ENCODE results near the gene WWC2.
A peak's percentile ranks its signal among the peaks of the same experiment; 100 is the strongest.

Gene WWC2

DNA sequence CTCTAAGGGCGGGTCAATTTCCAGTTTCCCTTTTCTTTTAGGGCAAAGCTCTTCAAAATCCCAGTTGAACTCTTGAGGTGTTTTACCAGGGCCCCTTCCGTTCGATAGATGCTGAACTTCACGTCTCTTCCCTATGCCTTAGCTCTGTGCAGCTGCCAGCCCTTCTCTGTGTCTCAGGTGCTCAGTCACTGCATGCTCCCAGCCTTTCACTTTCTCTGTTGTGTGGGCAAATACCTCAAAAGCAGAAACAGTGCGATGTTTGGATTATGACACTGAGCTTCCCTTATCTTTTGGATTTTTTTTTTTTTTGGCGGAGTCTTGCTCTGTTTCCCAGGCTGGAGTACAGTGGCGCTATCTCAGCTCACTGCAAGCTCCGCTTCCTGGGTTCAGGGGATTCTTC is 112.5 kb downstream of the WWC2 start:
- no peak for DNase-seq

DNA sequence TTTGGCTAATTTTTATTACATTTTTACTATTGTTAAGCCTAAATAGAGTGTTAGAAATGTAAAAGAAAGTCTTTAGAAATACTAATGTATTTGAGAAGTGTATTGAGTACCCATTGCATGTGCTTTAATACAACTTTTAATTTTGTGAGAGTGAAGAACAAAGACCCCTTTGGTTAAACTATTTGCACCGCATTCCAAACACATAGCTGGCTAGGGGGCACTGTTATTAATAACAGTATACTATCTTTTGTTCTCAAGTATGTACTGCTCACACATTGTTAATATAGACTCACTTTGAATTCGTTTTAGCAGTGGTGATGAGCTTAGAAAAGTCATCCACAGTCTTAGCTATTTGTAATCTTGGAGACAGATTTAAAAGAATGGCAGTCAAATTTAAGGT is 114.9 kb downstream of the WWC2 start:
- no peak for DNase-seq

DNA sequence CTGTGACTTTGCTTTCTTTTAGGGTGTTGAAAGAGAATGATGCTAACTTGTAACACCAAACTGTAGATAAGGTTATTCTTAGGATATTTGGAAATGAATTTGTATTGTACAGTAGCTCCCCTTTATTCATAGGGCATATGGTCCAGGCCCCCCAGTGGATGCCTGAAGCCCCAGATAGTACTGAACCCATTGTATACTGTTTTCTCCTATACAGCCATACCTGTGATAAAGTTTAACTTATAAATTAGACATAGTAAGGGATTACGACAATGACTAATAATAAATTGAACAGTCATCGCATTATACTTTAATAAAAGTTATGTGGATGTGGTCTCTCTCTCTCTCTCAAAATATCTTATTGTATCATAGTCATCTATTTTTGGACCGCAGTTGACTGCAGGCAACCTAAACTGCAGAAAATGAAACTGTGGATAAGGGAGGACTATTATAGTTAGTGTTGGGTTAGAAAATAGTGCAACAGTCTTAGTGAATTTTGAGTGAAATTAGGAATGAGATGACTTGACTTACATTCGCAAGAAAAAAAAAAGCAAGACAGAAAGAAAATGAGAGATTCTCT is 115.9 kb downstream of the WWC2 start:
- no peak for DNase-seq

DNA sequence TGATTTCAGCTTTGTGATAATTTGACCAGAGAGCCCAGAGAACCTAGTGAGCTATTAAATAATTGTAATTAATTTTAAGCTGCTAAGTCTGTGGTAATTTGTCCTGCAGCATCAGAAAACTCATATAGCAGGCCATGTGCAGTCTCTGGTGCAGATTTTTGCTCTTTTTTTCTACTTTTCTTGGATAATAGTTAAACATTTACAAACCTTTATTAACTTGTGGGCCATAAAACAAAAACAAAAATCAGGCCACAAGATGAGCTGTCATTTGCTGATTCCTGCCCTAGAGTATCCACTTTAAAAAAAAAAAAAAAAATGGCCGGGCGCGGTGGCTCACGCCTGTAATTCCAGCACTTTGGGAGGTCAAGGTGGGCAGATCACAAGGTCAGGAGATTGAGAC is 121.2 kb downstream of the WWC2 start:
- no peak for DNase-seq

DNA sequence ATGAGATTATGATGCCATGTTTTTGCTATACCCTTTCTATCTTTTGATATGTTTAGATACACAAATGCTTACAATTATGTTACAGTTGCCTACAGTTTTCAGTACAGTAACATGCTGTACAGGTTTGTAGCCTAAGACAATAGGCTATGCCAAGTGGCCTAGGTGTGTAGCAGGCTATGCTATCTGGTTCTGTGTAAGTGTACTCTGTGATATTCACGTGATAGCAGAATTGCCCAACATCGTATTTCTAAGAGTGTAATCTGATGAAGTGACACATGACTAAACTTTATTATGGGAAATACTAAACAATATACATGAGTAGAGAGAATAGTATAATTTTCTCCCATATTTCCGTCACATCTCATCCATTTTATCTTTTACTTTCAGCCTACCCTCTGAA is 124.0 kb downstream of the WWC2 start:
- no peak for DNase-seq

DNA sequence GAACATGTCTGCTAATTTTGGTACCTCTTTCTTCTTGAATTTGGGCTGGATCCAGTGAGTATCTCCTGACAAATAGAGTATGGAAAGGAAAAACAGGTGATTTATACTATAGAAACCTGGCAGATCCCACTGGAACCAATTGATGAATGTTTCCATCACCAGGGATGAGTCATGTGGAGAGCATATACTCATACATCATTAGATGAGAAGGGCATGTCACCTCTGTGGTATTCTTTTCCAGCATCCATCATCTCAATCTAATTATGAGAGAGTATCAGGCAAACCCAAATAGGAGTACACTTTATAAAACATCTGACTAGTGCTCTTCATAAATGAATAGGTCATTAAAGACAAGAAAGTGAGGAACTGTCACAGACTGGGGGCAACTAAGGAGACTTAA is 130.3 kb downstream of the WWC2 start:
- DNase-seq: no peak

DNA sequence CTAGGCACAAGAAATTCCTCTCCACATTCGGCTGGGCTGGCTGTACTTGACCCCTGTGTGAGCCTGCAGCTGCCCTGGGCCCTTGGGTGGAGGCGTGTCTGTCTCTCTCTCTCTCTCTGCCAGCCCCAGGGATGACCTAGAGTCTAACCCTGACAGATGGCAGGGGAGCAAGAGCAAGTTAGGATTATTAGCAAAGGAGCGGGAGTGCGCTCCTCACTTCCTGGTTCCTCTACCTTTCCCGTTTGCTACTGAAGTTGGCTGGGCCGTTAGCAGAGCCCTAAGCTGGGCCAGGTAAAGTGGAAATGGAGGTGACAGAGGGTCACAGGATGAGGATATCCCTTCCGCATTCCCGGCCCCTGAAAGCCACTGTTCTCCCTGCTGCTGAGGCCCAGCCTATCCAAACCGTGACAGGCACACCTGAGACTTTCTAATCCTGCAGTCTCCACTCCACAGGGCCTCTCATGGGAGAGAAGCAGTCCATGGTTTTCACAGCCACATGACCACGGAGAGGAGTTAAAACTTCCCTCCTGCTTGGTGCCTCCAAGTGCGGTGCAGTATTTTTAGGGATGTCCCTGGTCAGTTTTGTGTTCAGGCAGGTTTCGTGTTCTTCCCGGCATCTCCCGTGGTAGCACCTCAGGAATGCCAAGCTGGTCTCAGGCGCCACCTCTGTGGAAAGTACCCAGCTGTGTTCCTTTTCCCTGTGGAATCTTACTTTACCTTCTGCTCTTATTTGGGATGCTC is 141.7 kb downstream of the WWC2 start:
- DNase-seq: no peak

DNA sequence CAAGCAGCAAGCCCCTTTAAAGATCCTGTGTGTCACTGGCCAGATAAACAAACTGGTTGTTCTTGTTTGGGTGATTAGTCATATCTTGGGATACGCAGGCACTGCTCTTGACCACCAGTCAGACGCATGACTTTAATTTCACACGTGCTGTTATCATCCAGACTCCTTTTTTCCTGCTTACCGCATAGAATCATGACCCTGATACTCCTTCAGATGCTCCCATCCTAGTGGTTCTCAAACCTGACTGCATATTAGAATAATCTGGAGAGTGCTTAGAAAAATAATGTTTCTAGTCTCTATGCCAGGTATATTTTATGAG is 142.2 kb downstream of the WWC2 start:
- DNase-seq: no peak

DNA sequence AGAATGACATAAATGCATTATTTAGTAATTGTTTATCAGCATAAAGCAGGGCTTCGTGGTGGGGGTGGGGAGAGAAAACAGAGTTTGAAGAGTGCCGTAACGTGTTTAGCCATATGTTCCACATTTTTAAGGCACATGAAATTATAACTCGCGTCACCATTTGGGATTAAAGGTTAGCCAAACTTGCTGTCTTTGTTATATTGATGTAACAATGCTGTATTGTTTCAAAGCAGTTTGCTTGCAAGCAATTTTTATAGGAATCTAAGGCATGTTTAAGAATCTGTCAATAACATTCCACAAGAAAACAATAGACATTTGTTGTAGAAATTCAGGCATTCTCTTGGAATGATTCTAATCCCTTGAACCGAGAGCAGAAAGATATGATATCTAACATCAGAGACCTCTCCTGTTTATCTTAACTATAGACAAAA is 142.7 kb downstream of the WWC2 start:
- DNase-seq: no peak

DNA sequence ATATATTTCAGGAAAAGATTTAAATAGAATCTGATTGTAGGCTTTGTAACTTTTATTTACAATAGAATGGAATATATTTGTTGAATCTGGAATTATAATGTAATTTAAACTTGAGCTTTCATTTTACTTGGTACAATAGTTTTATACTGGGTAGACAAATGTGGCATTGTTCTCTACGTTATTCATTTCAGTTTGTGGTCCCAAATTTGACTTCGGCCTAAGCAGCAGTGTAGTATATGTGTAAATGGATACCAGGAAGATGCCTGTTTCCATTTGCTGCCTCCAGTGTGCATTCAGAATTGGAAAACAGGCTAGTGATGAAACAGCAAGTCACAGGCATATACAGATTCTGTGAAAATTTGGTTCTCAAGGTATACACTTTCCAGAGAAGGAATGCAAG is 143.2 kb downstream of the WWC2 start:
- DNase-seq: no peak

DNA sequence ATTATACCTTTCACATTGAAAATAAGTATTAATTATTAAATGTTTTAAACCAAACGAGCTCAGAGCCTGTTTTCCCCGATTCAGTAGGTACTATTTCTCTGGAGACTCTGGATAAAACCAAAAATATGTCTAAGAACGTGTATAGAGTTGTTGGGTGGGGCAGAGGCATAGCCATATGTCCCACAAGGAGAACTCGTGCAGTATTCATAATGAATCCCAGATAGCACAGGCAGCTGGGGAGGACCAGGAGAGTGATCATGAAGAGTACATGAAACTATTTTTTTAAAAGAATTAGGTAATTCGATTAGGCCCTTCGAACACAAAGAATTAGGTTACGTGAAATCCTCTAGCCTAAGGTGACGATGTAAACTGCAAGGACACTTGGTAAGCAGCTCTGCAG is 145.0 kb downstream of the WWC2 start:
- DNase-seq: no peak

DNA sequence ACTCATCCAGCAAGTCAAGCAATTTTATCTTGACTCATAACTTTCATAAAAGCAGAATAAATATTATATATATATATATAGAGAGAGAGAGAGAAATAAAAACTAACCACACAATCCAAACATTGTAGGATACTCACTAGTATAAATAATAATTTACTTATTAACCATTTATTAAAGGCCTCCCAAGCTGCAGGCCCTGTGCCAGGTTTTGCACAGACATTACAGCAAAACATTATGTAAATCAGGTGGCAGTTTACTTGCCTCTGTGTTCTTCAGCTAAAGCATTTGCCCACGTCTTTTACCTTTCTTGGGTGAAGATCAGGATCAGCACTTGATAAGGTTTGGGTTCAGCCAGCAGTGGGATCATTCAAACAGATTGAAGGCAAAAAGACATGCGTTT is 145.4 kb downstream of the WWC2 start:
- DNase-seq: no peak

DNA sequence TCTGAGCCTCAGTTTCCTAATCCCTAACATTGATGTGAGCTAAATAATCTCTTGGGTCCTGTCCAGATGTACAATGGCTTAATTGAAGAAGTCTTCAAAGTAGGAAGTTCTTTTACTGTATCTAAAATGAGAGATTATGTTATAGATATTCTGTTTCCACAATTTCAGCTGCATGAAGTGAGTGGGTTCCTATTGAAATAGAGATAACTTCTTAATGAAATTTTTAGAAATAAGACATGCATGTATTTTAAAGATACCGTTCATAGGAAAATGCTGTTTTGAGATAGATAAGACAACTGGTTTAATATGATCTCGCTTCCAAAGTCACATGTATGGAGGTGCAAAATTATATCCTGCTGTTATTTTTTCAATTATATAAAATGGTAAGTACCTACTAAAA is 149.1 kb downstream of the WWC2 start:
- DNase-seq: no peak

DNA sequence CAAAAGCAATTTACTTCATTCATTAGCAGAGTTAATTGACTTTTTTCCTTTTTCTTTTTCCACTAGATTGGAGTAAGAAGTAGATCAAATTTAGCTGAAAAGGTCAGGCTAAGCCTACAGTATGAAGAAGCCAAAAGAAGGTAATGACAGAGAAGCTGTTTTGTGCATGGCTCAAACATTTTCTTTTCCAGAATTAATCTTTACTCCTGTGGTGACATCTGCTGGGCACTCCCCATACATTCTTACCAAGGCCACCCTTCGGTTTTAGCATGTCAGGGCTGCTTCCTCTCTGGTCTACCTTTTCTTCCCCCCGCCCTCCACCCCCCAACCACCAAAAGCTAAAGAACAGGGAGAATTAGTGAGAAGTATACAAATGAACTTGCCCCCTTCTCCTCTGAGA is 150.8 kb downstream of the WWC2 start:
- DNase-seq: peak; percentile 29

DNA sequence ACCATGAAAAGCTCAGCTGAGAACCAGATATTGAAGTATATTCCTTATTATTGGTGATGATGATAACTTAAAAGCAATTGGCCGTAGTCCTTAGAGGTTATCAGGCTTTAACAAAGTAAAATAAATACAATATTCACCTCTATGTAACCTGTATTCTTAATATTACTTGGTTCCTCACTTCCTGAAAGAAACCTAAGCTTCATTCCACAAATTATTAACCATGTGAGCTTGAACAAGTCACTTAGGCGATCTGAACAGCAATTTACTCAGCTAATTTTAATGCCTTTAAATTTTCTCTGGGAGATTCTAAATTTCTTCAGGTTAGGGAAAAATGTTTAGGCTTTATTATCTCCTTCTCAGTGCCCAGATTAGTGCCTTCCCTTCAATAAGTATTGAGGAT is 151.8 kb downstream of the WWC2 start:
- no peak for DNase-seq

DNA sequence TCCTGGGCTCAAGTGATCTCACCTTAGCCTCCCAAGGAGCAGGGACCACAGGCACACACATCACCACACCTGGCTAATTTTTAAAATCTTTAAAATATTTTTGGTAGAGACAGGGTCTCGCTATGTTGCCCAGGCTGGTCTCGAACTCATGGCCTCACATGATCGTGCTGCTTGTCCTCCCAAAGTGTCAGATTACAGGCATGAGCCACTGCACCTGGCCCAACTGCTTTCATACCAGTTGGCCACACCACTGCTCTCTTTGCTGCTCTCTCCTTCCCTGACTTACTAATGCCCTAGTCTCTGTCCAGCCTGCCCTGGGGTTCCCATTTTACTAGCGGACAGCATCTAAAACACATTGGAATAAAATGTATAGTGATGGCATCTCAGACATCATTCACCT is 153.9 kb downstream of the WWC2 start:
- no peak for DNase-seq

DNA sequence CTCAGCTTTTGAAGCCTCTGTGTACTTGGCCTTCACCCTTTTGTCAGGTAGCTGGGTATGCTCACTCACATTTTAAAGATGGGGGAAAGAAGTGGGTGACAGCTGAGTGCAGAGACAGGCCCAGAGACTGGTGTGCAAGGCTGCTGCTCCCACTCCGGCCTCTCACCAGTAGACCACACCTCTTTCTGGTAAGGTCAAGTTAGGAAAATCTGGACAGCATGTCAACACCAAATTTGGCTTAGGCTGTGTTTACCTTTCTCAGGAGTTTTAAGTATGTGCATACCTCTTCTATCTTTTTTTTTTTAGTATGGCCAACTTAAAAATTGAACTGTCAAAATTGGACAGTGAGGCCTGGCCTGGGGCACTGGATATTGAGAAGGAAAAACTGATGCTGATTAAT is 154.4 kb downstream of the WWC2 start:
- DNase-seq: no peak

DNA sequence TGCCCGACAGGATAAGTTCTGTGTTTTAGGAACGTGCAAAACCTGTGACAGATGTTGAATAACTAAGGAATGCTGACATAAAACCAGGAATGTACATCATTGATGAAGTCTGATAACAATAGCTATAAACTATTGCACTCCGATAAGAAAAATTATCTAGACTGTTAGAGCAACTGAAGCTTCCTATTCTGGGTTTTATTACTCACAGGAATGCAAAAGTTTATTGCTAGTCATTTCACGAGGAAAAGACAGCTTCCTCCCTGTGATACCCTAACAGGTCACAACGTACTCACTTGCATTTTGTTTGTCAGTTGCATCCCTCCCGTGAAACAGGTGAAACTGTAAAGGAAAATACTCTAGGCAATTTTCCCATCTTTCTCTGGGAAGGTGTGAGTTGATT is 155.1 kb downstream of the WWC2 start:
- DNase-seq: no peak

DNA sequence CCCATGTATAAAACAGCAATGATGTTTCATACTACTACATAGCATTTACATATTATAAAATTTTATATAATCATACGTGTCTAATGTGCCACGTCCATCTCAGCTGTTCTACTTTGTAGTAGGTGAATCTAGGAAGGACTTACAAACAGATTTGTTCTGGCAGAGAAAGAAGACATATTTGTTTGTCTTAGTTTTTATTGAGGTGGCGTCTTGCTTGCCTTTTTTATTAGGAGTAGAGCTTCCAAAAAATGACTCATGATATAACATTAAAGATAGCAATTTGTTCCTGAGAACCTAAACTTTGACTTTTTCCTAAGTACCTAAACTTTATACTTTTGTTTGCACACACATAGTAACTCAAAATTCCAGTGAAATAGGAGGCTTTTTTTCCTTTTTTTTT is 156.4 kb downstream of the WWC2 start:
- no peak for DNase-seq

DNA sequence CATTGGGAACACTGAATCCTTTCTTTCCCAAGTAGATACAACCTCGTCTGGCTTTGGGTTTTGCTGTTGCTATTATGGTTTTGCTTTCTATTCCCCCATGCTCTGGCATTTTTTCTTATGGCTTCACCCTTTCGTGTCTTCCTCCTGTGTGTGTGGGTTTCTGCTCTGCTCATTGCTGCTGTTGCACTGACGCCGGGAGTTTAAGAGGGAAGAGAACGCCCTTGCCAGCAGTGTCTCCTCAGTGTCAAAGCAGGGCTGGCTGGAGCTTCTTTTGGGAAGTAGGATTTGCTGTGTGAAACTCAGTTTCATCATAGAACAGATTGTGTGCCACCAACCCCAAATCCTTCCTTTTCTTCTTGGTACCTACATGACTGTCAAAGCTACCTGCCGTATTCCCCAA is 157.3 kb downstream of the WWC2 start:
- peak; percentile 37 for DNase-seq

DNA sequence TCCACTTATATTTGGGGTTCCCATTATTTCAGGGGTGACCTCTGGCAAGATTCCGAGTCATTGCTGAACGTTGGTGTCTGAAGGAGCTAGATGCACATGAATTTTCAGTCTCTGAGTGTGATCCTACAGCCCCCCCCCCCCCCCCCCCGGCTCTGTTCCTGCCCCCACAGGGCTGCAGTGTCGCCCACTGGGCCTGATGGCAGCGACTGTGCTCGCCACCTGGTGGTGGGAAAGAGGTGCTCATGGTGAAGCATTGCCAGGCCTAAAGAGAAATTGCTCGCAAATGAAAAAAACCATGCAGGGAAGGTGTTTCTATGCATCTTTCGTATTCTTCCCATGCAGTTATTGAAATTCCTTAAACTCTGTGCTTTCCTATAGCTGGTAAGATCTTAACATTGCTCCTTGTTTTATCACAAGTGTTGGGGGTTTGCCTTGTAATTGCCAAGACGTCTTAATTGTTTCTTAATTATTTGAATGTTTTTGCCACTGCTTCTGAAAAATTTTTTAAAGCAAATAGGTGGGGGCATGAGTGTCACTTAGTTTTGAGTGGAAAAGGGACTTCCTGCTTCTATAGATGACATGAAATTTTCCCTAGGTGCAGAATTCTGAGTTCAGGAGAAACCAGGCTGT is 157.8 kb downstream of the WWC2 start:
- DNase-seq: no peak

DNA sequence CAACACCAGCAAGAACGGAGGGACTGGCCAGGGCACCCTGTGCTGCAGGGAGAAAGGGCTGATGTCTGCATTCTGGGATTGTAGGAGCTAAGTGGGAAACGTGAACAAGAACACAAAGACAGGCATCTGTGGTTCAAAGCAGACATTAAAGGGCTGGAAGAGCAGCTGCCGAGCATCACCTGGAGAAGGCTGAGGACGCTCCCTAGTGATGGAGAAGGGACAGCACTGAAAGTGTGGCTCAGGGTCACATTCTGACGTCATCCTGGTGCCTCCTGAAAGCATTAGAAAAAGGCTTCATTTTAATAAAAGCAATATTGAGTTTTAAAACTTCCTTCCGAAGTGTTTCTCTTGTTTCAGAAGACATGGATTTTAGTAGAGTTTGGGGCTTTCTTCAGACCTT is 158.8 kb downstream of the WWC2 start:
- DNase-seq: no peak

DNA sequence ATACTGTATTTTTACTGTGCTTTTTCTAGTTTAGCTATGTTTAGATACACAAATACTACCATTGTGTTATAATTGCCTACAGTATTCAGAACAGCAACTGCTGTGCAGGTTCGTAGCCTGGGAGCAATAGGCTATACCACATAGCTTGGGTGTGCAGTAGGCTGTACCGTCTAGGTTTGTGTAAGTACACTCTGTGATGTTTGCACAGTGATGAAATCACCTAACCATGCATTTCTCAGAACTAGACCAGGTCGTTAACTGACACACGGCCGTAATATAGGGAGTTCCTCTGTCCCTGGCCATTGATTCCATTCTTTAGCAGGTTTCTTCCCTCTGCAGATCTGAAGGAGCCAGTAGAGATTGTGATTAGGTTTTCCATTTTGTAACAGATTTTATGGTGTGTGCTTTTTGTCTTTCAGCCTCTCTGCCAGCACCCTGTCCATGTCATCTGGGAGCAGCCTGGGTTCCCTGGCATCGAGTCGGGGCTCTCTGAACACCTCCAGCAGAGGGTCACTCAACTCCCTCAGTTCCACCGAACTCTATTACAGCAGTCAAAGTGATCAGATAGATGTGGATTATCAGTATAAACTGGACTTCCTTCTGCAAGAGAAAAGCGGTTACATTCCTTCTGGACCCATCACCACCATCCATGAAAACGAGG is 161.6 kb downstream of the WWC2 start:
- DNase-seq: no peak
